SK-N-SH (cell line): Measurements from ENCODE around the gene PROSER3.

Experiments used
- EZH2phosphoT487 ChIP-seq: fragments of 200-600 bp; sonication (generic); IDR thresholded peaks from 2 replicates; pipeline ENCODE4 v1.6.1; 2017; ENCODE audit warnings: low read depth, mixed run types, mild to moderate bottlenecking, antibody characterized with exemption, moderate library complexity, borderline replicate concordance
- FOXM1 ChIP-seq: IDR thresholded peaks from 2 replicates; pipeline ENCODE4 v1.4.0; 2012; ENCODE audit warnings: low read depth, mild to moderate bottlenecking
- GABPA ChIP-seq: IDR thresholded peaks from 2 replicates; pipeline ENCODE4 v1.4.0; 2012; ENCODE audit warnings: low read depth, mild to moderate bottlenecking
- JUND ChIP-seq: IDR thresholded peaks from 2 replicates; pipeline ENCODE4 v1.4.0; 2012
- MXI1 ChIP-seq: IDR thresholded peaks from 2 replicates; pipeline ENCODE4 v1.6.1; 2012; ENCODE audit warnings: mild to moderate bottlenecking, low read depth, low read length, improper control_type of control experiment
- NFIC ChIP-seq: IDR thresholded peaks from 2 replicates; pipeline ENCODE4 v1.4.0; 2012; ENCODE audit warnings: borderline replicate concordance
- POLR2AphosphoS5 ChIP-seq: IDR thresholded peaks from 2 replicates; pipeline ENCODE4 v1.6.1; 2012; ENCODE audit warnings: low read depth, low read length
- REST ChIP-seq: IDR thresholded peaks from 2 replicates; pipeline ENCODE4 v1.6.1; 2012; ENCODE audit warnings: mild to moderate bottlenecking, low read depth, low read length, moderate library complexity
- RFX5 ChIP-seq: IDR thresholded peaks from 2 replicates; pipeline ENCODE4 v1.6.1; 2012; ENCODE audit warnings: mild to moderate bottlenecking, improper control_type of control experiment, low read length
- SIN3A ChIP-seq: IDR thresholded peaks from 2 replicates; pipeline ENCODE4 v1.6.1; 2012; ENCODE audit warnings: low read depth, mild to moderate bottlenecking, low read length, moderate library complexity, borderline replicate concordance
- SMC3 ChIP-seq: IDR thresholded peaks from 2 replicates; pipeline ENCODE4 v1.6.1; 2012; ENCODE audit warnings: low read depth, low read length, improper control_type of control experiment
- TCF12 ChIP-seq: IDR thresholded peaks from 2 replicates; pipeline ENCODE4 v1.4.0; 2012
- USF1 ChIP-seq: IDR thresholded peaks from 2 replicates; pipeline ENCODE4 v1.4.0; 2012; ENCODE audit warnings: low read depth, borderline replicate concordance
- TF ChIP-seq, protein P1 (sequence below): fragments of 200-600 bp; sonication (generic); IDR thresholded peaks from 2 replicates; pipeline ENCODE4 v1.6.1; 2017; ENCODE audit warnings: antibody characterized with exemption, mild to moderate bottlenecking, moderate library complexity

DNA sequence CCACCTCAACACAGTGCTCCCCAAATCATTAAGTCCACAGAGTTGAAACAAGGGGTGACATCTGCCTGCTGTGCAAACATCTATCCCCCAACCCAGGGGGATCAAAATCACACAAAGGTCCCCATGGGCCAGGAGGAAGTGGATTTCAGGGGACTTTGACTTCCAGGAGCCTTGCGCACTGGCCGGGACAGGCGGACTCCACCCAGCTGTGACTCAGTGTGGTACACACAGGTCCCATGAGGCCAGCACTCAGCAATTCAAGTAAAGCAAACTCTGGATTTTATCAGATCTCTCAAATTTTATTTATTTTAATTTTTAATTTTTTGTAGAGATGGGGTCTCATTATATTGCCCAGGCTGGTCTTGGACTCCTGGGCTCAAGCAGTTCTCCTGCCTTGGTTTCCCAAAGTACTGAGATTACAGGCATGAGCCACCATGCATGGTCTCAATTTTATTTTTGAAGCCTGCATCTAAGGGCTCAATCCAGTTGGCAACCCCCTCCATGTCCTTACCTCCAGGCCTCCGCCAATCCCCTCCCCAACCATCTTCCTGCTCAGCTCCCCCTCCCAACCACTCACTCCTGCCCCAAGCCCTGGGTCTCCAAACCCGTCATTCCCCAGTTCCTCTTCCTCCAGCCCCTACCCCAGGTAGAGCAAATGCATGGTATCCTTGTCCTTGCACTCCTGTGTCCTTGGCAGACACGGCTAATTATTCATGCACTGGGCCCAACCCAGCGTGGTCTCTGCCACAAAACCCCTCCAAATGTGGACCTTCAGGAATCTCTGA, 35.6 kb downstream of the PROSER3 start:
- TF ChIP-seq SIN3A (no peak), POLR2AphosphoS5 (no peak), NFIC (no peak), TCF12 (no peak), REST (no peak), USF1 (no peak), RFX5 (no peak), GABPA (no peak), SMC3 (no peak), EZH2phosphoT487 (no peak), JUND (no peak), FOXM1 (no peak), MXI1 (no peak)
- TF ChIP-seq, protein P1, sequence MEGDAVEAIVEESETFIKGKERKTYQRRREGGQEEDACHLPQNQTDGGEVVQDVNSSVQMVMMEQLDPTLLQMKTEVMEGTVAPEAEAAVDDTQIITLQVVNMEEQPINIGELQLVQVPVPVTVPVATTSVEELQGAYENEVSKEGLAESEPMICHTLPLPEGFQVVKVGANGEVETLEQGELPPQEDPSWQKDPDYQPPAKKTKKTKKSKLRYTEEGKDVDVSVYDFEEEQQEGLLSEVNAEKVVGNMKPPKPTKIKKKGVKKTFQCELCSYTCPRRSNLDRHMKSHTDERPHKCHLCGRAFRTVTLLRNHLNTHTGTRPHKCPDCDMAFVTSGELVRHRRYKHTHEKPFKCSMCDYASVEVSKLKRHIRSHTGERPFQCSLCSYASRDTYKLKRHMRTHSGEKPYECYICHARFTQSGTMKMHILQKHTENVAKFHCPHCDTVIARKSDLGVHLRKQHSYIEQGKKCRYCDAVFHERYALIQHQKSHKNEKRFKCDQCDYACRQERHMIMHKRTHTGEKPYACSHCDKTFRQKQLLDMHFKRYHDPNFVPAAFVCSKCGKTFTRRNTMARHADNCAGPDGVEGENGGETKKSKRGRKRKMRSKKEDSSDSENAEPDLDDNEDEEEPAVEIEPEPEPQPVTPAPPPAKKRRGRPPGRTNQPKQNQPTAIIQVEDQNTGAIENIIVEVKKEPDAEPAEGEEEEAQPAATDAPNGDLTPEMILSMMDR: no peak
